Activated CD8-positive, alpha-beta T cell treated with anti-CD3 and anti-CD28 coated beads for 36 hours (primary cell): ENCODE results near the gene NRL. TPM values are rescaled to one million over a fixed set of nuclear protein-coding genes. Genes with fewer than 3 reads are reported as not detected.

ENCODE experiments used
- ATAC-seq: fragments of 200-7000 bp; cut with Tn5 transposase; one replicate; pipeline ENCODE4 v1.10.0; 2021; ENCODE audit warnings: mild to moderate bottlenecking, moderate library complexity
- CTCF ChIA-PET: fragments of 350-600 bp; sonication (Branson Sonifier 250); formaldehyde crosslinking; loops from one replicate; lab custom pipeline; 2021; ENCODE audit warnings: antibody characterized with exemption; lab: Charles Lee
- POLR2A ChIA-PET: fragments of 350-600 bp; sonication (Branson Sonifier 250); formaldehyde crosslinking; loops from one replicate; lab custom pipeline; 2021; ENCODE audit warnings: antibody characterized with exemption; lab: Charles Lee
- DNase-seq: peaks from one replicate; pipeline ENCODE4 v3.0.0-alpha.2; 2020
- H3K27ac Mint-ChIP-seq: one replicate; pipeline ENCODE4 v1.8.0; 2021; ENCODE audit warnings: mild to moderate bottlenecking, mixed read lengths
- H3K27me3 Mint-ChIP-seq: one replicate; pipeline ENCODE4 v1.8.0; 2021; ENCODE audit warnings: mixed read lengths
- H3K36me3 Mint-ChIP-seq: one replicate; pipeline ENCODE4 v1.8.0; 2021; ENCODE audit warnings: low read depth, mixed read lengths
- H3K4me1 Mint-ChIP-seq: one replicate; pipeline ENCODE4 v1.8.0; 2021; ENCODE audit warnings: low read depth, mixed read lengths
- H3K4me3 Mint-ChIP-seq: one replicate; pipeline ENCODE4 v1.8.0; 2021; ENCODE audit warnings: mild to moderate bottlenecking, moderate library complexity, mixed read lengths
- H3K9me3 Mint-ChIP-seq: one replicate; pipeline ENCODE4 v1.8.0; 2021; ENCODE audit warnings: mixed read lengths
- CTCF ChIP-seq: fragments of 200-600 bp; IDR thresholded peaks from one replicate; pipeline ENCODE4 v1.8.0; 2022; ENCODE audit warnings: antibody characterized with exemption, mild to moderate bottlenecking
- intact Hi-C: fragments of 100-400 bp; cut with micrococcal nuclease; formaldehyde crosslinking; loops from one replicate; pipeline ENCODE4 v1.10.0; 2022
- total RNA-seq, 2 experiments: library from RNA; stranded (reverse); gene quantifications; one replicate each; pipeline ENCODE4 v1.2.3, GENCODE V29; 2021

Gene NRL
- total RNA-seq, 2 experiments from 2014 or later, result 1.8 to 2.5 TPM

- Mint-ChIP-seq H3K27me3 (no peaks in the 10 kb centered on the region), H3K4me1 (peaks cover 18% of the 10 kb centered on the region), H3K9me3 (no peaks in the 10 kb centered on the region), H3K27ac (no peak overlapping the region), H3K36me3 (peaks cover 48% of the 10 kb centered on the region), H3K4me3 (no peak overlapping the region)
- no peak for ATAC-seq
- intact Hi-C loops, result no loop called here
- TF ChIP-seq CTCF, result no peak
- ChIA-PET CTCF (interaction anchor here (1.0 to 1.7 kb wide), 4 partner anchors 9 to 61 kb away, joined by 3 to 4 read pairs (median 3); partner anchors contain the start of gene PSME1), POLR2A (interaction anchor here (0.6 to 7.0 kb wide), 5 partner anchors 8 to 39 kb away, joined by 3 to 62 read pairs (median 4); partner anchors contain the start of genes PSME2 and RNF31)
- no peak for DNase-seq
Observed at GRCh38 chr14:24119691-24120090, 4.9 kb upstream of the NRL start.

- no peak for TF ChIP-seq CTCF
- no peak overlapping the region for H3K27ac Mint-ChIP-seq
- H3K9me3 Mint-ChIP-seq, result no peaks in the 10 kb centered on the region
- CTCF ChIA-PET, result interaction anchor here (0.9 to 6.0 kb wide), 7 partner anchors 9 to 59 kb away, joined by 3 to 37 read pairs (median 10); partner anchors contain the start of genes FITM1, IRF9 and PCK2
- no peak for ATAC-seq
- DNase-seq, result no peak
- H3K4me3 Mint-ChIP-seq, result no peak overlapping the region
- no peaks in the 10 kb centered on the region for H3K27me3 Mint-ChIP-seq
- H3K4me1 Mint-ChIP-seq, result peaks cover 19% of the 10 kb centered on the region
- intact Hi-C loops, result no loop called here
- H3K36me3 Mint-ChIP-seq, result peaks cover 42% of the 10 kb centered on the region
- POLR2A ChIA-PET, result interaction anchor here (1.1 to 7.0 kb wide), 7 partner anchors 9 to 125 kb away, joined by 3 to 62 read pairs (median 4); partner anchors contain the start of genes CHMP4A, IRF9, PSME1 and PSME2
Observed at GRCh38 chr14:24117179-24117578, 2.4 kb upstream of the NRL start.

- POLR2A ChIA-PET, result interaction anchor here (1.1 to 7.0 kb wide), 10 partner anchors 10 to 126 kb away, joined by 3 to 62 read pairs (median 10); partner anchors contain the start of genes CHMP4A, EMC9, IRF9 and PSME1
Observed at GRCh38 chr14:24116128-24116814, 1.5 kb upstream of the NRL start.

GRCh38 chr14:24115422-24116127, 826 bp upstream of the NRL start:
- H3K9me3 Mint-ChIP-seq, result no peaks in the 10 kb centered on the region
- peaks cover 20% of the 10 kb centered on the region for H3K4me1 Mint-ChIP-seq
- intact Hi-C loops, result loop anchor here (2.0 kb wide), 1 partner anchor 25 kb away; the partner anchor contains the start of gene EMC9
- peaks cover 33% of the 10 kb centered on the region for H3K36me3 Mint-ChIP-seq
- ChIA-PET POLR2A (interaction anchor here (0.7 to 7.0 kb wide), 14 partner anchors 9 to 73 kb away, joined by 3 to 62 read pairs (median 14); partner anchors contain the start of genes EMC9, FITM1, IPO4 and IRF9), CTCF (interaction anchor here (1.2 to 6.0 kb wide), 14 partner anchors 10 to 218 kb away, joined by 3 to 37 read pairs (median 9); partner anchors contain the start of genes EMC9, FITM1, IRF9 and PCK2)
- ATAC-seq (no peak), DNase-seq (no peak)
- no peaks in the 10 kb centered on the region for H3K27me3 Mint-ChIP-seq
- peak overlapping the region; percentile 98 for H3K4me3 Mint-ChIP-seq
- no peak for TF ChIP-seq CTCF
- peak overlapping the region; percentile 99 for H3K27ac Mint-ChIP-seq

More at GRCh38 chr14:24116128-24116814, 1.5 kb upstream of the NRL start:
- Mint-ChIP-seq H3K4me3 (peak overlapping the region; percentile 98), H3K9me3 (no peaks in the 10 kb centered on the region), H3K27me3 (no peaks in the 10 kb centered on the region), H3K27ac (peak overlapping the region; percentile 99), H3K4me1 (peaks cover 20% of the 10 kb centered on the region), H3K36me3 (peaks cover 38% of the 10 kb centered on the region)
- CTCF ChIA-PET, result interaction anchor here (1.2 to 6.0 kb wide), 8 partner anchors 10 to 58 kb away, joined by 4 to 37 read pairs (median 8); partner anchors contain the start of genes EMC9, FITM1, IRF9 and PCK2
- ATAC-seq (no peak), DNase-seq (no peak)
- intact Hi-C loops, result no loop called here
- TF ChIP-seq CTCF, result no peak
